HuH-7.5 (cell line): Measurements from ENCODE around the gene CYP4F12.
A peak's percentile ranks its signal among the peaks of the same experiment; 100 is the strongest.

ENCODE experiments used
- DNase-seq: peaks from one replicate; pipeline ENCODE4 v3.0.0; 2011; ENCODE audit warnings: low spot score

Gene CYP4F12, protein sequence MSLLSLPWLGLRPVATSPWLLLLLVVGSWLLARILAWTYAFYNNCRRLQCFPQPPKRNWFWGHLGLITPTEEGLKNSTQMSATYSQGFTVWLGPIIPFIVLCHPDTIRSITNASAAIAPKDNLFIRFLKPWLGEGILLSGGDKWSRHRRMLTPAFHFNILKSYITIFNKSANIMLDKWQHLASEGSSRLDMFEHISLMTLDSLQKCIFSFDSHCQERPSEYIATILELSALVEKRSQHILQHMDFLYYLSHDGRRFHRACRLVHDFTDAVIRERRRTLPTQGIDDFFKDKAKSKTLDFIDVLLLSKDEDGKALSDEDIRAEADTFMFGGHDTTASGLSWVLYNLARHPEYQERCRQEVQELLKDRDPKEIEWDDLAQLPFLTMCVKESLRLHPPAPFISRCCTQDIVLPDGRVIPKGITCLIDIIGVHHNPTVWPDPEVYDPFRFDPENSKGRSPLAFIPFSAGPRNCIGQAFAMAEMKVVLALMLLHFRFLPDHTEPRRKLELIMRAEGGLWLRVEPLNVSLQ

GRCh38 chr19:15672580-15673175, at the start of gene CYP4F12:
Gene CYP4F12 (plus strand): TSS chr19:15673087. CDS start chr19:15673530, 443 bp downstream.
- peak; percentile 68 for DNase-seq

- DNase-seq: peak; percentile 49
Measured at GRCh38 chr19:15623711-15624318, 49.1 kb upstream of the CYP4F12 start.

DNA sequence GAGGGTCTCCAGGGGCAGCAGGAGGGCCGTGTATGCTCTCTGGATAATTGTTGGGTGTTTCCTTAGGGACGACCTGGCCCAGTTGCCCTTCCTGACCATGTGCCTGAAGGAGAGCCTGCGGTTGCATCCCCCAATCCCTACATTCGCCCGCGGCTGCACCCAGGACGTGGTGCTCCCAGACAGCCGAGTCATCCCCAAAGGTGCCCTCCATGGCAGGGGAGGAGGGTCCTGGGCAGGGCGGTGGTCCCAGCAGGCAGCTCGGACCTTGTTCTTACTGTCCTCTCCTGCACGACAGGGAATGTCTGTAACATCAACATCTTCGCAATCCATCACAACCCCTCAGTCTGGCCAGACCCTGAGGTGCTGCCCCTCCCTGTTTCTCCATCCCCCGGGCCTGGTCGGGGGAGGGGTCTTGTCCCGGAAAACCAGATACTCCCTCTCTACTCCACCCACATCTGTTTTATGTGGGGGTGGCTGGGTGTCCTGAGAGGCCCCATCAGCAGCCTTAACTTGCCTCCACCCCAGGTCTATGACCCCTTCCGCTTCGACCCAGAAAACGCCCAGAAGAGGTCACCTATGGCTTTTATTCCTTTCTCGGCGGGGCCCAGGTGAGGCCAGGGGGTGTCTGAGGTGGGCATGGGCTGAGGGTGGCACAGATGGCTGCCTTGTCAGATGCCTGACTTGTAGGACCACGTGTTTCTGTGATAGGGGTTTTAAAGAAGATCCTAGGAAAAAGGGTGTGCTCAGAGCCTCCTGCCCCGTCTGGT, 44.5 kb upstream of the CYP4F12 start:
- no peak for DNase-seq

DNA sequence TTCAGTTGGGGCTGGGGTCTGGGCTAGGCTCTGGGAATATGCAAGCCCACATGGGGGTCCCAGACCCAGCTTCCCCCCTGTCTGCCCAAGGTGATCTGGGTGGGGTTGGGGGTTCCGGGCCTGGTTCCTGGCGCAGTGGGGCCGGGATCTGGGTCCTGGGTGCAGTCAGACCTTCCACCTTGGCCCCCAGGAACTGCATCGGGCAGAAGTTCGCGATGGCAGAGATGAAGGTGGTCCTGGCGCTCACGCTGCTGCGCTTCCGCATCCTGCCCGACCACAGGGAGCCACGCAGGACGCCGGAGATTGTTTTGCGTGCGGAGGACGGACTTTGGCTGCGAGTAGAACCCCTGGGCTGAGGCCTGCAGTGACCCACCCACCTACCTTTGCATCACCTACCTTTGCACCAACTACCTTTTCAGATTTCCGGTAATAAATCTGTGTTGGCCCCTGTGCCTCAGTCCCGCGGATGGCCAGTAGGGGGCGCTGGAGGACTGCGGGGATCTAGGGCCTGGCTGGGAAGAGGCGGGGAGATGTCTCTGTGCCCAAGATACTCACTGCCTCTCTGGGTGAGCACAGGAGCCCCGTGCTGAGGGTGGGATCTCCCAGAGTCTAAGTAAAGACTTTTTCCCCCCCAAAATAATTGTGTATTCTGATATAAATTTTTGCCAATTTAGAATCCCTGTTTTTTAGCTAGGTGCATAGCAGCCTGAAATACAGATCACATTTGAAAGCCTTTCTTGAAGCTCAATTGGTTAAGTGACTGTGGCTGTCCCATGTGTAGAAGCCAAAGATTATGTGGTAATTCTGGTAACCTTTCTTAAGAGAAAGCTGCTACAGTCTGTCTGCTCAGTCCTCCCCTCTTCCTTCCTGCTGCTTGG, 43.6 kb upstream of the CYP4F12 start:
- peak; percentile 74 for DNase-seq

GRCh38 chr19:15631817-15632216, 41.1 kb upstream of the CYP4F12 start:
- peak; percentile 49 for DNase-seq

- no peak for DNase-seq
Measured at GRCh38 chr19:15633082-15633835, 39.6 kb upstream of the CYP4F12 start.

GRCh38 chr19:15634105-15634504, 38.8 kb upstream of the CYP4F12 start:
- DNase-seq: no peak

- DNase-seq: no peak
Measured at GRCh38 chr19:15635016-15635805, 37.7 kb upstream of the CYP4F12 start.

- DNase-seq: no peak
Measured at GRCh38 chr19:15636026-15636425, 36.9 kb upstream of the CYP4F12 start.

DNA sequence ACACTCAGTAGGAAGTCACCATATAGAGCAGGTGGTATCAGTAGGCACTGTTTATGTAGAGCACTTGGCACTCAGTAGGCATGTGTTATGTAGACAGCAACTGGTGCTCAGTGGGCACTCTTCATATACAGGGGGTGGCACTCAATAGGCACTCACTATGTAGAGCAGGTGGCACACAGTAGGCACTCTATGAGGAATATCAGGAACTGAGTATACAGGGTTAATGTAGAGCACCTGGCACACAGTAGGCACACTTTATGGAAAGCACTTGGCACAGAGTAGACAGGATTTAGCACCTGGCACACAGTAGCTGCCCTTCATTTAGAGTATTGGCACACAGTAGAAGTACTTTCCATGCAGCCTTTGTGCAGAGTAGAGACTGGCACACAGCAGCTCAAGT, 33.3 kb upstream of the CYP4F12 start:
- DNase-seq: no peak

DNA sequence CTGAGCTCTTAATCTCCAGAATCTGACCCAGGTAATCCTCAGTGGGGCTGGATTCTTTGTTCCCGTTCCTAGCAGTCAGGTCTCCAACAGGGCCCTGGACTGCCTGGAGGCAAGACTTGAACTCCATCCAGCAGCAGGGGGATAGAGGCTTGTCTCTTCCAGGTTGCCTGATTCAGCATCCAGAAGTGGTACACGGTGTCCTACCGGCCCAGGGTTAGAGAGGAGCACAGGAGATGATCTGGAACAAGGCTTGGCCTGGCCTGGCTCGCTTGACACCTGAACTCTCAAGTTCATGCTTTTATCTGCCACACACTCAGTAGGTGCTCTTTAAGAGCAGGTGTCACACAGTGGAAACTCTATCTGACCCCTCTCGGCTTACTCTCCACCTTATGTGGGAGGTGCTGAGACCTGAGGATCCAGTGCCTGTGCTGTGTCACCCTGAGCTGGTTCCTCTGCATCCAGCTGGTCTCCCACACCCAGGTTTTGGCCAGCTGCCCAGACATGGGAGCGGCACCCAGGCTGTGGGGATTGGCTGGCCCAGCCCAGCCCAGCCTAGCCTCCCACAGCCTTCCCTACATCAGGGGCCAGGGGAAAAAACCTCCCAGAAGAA, 32.5 kb upstream of the CYP4F12 start, which contains the start of gene CYP4F3:
CYP4F3 (plus strand) TSS at position 604 of the 610 bp plus-strand sequence. CDS start 519 bp downstream, outside the sequence.
- DNase-seq: peak; percentile 85

DNA sequence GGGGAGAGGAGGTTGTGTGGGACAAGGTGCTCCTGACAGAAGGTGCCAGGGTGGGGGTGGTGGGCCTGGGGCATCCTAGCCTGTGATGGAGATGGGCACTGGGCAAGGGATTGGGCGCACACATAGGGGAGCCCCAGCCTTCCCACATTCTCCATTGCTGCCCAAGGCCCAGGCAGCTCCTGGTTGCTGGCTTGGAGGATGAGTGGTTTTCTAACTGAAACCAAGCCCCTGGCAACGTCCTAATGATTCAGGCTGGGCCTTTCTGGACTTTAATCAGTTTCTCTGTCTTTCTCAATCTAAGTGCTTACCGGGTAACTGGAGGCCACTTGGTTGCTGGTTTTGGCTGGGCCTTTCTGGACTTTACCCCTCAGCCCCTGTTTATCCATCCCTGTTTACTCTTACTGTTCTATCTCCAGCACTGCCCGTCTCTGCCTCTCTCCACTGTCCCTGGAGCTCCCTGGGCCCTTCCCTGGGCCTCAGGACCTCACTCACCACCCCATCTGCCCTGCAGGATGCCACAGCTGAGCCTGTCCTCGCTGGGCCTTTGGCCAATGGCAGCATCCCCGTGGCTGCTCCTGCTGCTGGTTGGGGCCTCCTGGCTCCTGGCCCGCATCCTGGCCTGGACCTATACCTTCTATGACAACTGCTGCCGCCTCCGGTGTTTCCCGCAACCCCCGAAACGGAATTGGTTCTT, 31.8 kb upstream of the CYP4F12 start:
- DNase-seq: peak; percentile 59

- DNase-seq: no peak
Measured at GRCh38 chr19:15641901-15642491, 30.9 kb upstream of the CYP4F12 start.

DNA sequence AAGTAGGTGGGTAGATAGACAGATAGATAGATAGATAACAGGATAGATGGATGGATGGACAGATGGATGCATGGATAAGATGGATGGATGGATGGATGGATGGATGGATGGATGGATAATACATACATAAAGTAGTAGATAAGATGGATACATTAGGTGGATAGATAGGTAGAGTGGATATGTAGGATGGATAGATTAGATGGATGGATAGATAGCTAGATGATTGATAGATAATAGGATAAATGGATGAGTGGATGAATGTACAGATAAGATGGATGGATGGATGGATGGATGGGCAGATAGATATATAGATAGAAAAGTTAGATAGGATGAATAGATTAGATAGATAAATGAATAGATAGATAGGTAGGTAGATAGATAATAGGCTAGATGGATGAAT, 30.1 kb upstream of the CYP4F12 start:
- no peak for DNase-seq

DNA sequence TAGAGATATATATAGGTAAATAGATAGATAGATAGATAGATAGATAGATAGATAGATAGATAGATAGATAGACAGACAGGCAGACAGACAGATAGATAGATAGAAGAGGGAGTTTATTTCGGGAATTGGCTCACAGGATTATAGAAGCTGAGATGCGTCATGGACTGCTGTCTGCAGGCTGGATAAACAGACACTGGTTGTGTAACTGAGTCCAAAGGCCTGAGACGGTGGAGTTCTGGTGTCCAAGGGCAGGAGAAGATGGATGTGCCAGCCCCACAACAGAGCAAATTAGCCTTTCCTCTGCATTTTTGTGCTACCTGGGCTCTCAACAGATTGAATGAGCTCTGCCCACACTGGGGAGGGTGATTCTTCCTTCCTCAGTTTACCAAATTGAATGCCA, 29.5 kb upstream of the CYP4F12 start:
- DNase-seq: peak; percentile 42

- DNase-seq: no peak
Measured at GRCh38 chr19:15644066-15644741, 28.7 kb upstream of the CYP4F12 start.

DNA sequence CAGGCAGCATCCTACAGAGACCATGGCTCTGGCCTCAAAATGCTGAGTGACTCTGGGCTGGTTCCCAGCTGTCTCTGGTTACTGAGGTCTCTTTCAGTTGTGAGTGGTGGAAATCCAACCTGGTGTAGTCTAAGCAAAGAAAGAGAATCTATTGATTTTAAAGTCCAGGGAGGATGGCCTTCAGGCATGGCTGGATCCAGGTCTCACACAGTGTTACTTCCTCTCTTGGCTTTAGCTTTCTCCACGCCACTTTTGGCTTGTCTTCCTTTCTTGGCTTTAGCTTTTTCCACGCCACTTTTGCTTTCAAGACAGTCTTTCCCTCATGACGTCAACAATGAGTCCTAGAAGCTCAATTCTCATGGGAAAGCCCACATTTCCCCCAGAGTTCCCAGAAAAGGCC, 28.1 kb upstream of the CYP4F12 start:
- no peak for DNase-seq
